GM12878 (cell line): ENCODE measurements around the gene DDR1. TPM values are rescaled to one million over a fixed set of nuclear protein-coding genes. Genes with fewer than 3 reads are reported as not detected.

Experiments
- ATAC-seq: fragments of 200-7000 bp; cut with Tn5 transposase; 3 replicates; pipeline ENCODE4 v1.9.1; 2020; ENCODE audit warnings: mild to moderate bottlenecking, moderate library complexity
- BruUV-seq: library from RNA; stranded (reverse); fragments of 400-500 nt; replicated peaks from 2 replicates; lab custom pipeline; 2021; lab: Mats Ljungman, UMichigan
- CTCF ChIA-PET: fragments of 300-600 bp; sonication (Branson Sonifier 250); formaldehyde crosslinking; extraction: SDS; loops from one replicate; lab custom pipeline; 2021; ENCODE audit warnings: inconsistent platforms; lab: Yijun Ruan, JAX
- POLR2A ChIA-PET: fragments of 350-600 bp; formaldehyde crosslinking; extraction: SDS; loops from one replicate; lab custom pipeline; 2021; ENCODE audit warnings: inconsistent platforms; lab: Charles Lee
- RAD21 ChIA-PET: fragments of 300-600 bp; sonication (Branson Sonifier 250); formaldehyde crosslinking; loops from one replicate; lab custom pipeline; 2023; ENCODE audit warnings: antibody characterized with exemption; ENCODE audit not compliant: unreplicated experiment; lab: Charles Lee
- SMC1A ChIA-PET: fragments of 300-600 bp; sonication (Branson Sonifier 250); formaldehyde crosslinking; loops from one replicate; lab custom pipeline; 2023; ENCODE audit not compliant: unreplicated experiment, uncharacterized antibody; lab: Charles Lee
- DNase-seq: peaks from one replicate; pipeline ENCODE4 v3.0.0-alpha.2; 2011; ENCODE audit warnings: low read depth, low spot score
- FAIRE-seq: peaks from 3 replicates; lab custom pipeline; 2011; peaks lifted over from hg19 to GRCh38; lab: Jason Lieb, UNC
- H2AFZ ChIP-seq: 2 replicates; pipeline ENCODE4 v1.6.0; 2011; ENCODE audit warnings: low read depth, low read length, control low read depth; ENCODE audit not compliant: control insufficient read depth
- H3K27ac ChIP-seq: 2 replicates; pipeline ENCODE4 v1.5.1; 2011; ENCODE audit warnings: control low read depth; ENCODE audit not compliant: control insufficient read depth, insufficient read depth
- H3K27me3 ChIP-seq, 2 experiments: replicated peaks in 1 of 2; 2 replicates each; pipeline versions ENCODE4 v1.6.0 to v1.6.1; 2011; ENCODE audit warnings: low read length in 1 of 2; ENCODE audit not compliant: control insufficient read depth in 2 of 2, insufficient read depth in 2 of 2
- H3K36me3 ChIP-seq, 2 experiments: 2 replicates each; pipeline ENCODE4 v1.5.1; 2011; ENCODE audit warnings: low read length in 1 of 2; ENCODE audit not compliant: control insufficient read depth in 2 of 2, insufficient read depth in 2 of 2
- H3K4me1 ChIP-seq: 2 replicates; pipeline ENCODE4 v1.6.1; 2011; ENCODE audit warnings: mild to moderate bottlenecking, low read length, moderate library complexity, mixed read lengths; ENCODE audit not compliant: control insufficient read depth, insufficient read depth
- H3K4me2 ChIP-seq: 2 replicates; pipeline ENCODE4 v1.6.0; 2011; ENCODE audit warnings: control low read depth; ENCODE audit not compliant: control insufficient read depth, insufficient read depth
- H3K4me3 ChIP-seq: fragments of 200-600 bp; sonication (generic); 2 replicates; pipeline ENCODE4 v1.5.1; 2016
- H3K79me2 ChIP-seq: 2 replicates; pipeline ENCODE4 v1.6.0; 2011; ENCODE audit warnings: low read length; ENCODE audit not compliant: control insufficient read depth, insufficient read depth
- H3K9ac ChIP-seq: 2 replicates; pipeline ENCODE4 v1.8.0; 2011; ENCODE audit warnings: low read length, control low read depth, mixed read lengths; ENCODE audit not compliant: control insufficient read depth, insufficient read depth
- H3K9me3 ChIP-seq: replicated peaks from 3 replicates; pipeline ENCODE4 v1.5.1; 2011; ENCODE audit warnings: mild to moderate bottlenecking, low read length; ENCODE audit not compliant: control insufficient read depth, insufficient read depth
- H4K20me1 ChIP-seq: 2 replicates; pipeline ENCODE4 v1.6.0; 2011; ENCODE audit not compliant: control insufficient read depth, insufficient read depth
- E4F1 ChIP-seq: fragments of 450-650 bp; IDR thresholded peaks from 2 replicates; pipeline ENCODE4 v1.6.1; 2018; ENCODE audit warnings: borderline replicate concordance, mild to moderate bottlenecking; ENCODE audit not compliant: partially characterized antibody
- IKZF1 ChIP-seq: fragments of 450-650 bp; conservative IDR thresholded peaks from 2 replicates; pipeline ENCODE4 v1.6.1; 2017; ENCODE audit warnings: antibody characterized with exemption, mild to moderate bottlenecking
- JUND ChIP-seq: IDR thresholded peaks from 2 replicates; pipeline ENCODE4 v1.6.1; 2012; ENCODE audit warnings: low read depth, mild to moderate bottlenecking, low read length, improper control_type of control experiment, moderate library complexity
- MEF2A ChIP-seq: IDR thresholded peaks from 2 replicates; pipeline ENCODE4 v1.6.1; 2011; ENCODE audit warnings: low read depth, mild to moderate bottlenecking, low read length, moderate library complexity; ENCODE audit not compliant: insufficient read depth
- MTA2 ChIP-seq: fragments of 450-650 bp; IDR thresholded peaks from 2 replicates; pipeline ENCODE4 v1.6.1; 2016; ENCODE audit warnings: low read depth, mild to moderate bottlenecking, moderate library complexity
- NR2F1 ChIP-seq: fragments of 450-650 bp; conservative IDR thresholded peaks from 2 replicates; pipeline ENCODE4 v1.6.1; 2017; ENCODE audit warnings: mild to moderate bottlenecking
- POLR2AphosphoS2 ChIP-seq: IDR thresholded peaks from 2 replicates; pipeline ENCODE4 v1.6.1; 2011; ENCODE audit warnings: low read depth, mild to moderate bottlenecking, low read length, improper control_type of control experiment, moderate library complexity
- POLR2AphosphoS5 ChIP-seq: IDR thresholded peaks from 2 replicates; pipeline ENCODE4 v1.6.1; 2011; ENCODE audit warnings: mild to moderate bottlenecking, low read length, inconsistent platforms
- RUNX3 ChIP-seq: IDR thresholded peaks from 2 replicates; pipeline ENCODE4 v1.6.1; 2012; ENCODE audit warnings: low read length, inconsistent platforms
- SMAD1 ChIP-seq: fragments of 450-650 bp; IDR thresholded peaks from 2 replicates; pipeline ENCODE4 v1.6.1; 2018; ENCODE audit warnings: mild to moderate bottlenecking, low read depth; ENCODE audit not compliant: partially characterized antibody
- SREBF1 ChIP-seq: IDR thresholded peaks from 2 replicates; pipeline ENCODE4 v1.6.1; 2012; ENCODE audit warnings: mild to moderate bottlenecking, low read length
- TCF3 ChIP-seq: IDR thresholded peaks from 2 replicates; pipeline ENCODE4 v1.6.1; 2012; ENCODE audit warnings: low read depth, mild to moderate bottlenecking, low read length, borderline replicate concordance; ENCODE audit not compliant: insufficient read depth
- YBX1 ChIP-seq: fragments of 450-650 bp; IDR thresholded peaks from 2 replicates; pipeline ENCODE4 v1.6.1; 2016; ENCODE audit warnings: antibody characterized with exemption
- ZNF384 ChIP-seq: IDR thresholded peaks from 2 replicates; pipeline ENCODE4 v1.6.1; 2012; ENCODE audit warnings: low read depth, mild to moderate bottlenecking, low read length, improper control_type of control experiment, borderline replicate concordance
- WGBS: methylation state at CpG from one replicate; pipeline ENCODE4 v1.1.6; 2016; ENCODE audit warnings: low lambda C conversion rate; ENCODE audit not compliant: insufficient replicate concordance, insufficient coverage; ENCODE audit errors: missing lambda C conversion rate; 5-methylcytosine and 5-hydroxymethylcytosine counted together
- in situ Hi-C: fragments of 300-500 bp; cut with MboI; formaldehyde crosslinking; loops from 9 replicates; pipeline ENCODE4 v1.14.3; 2018; ENCODE audit warnings: mixed read lengths
- intact Hi-C: fragments of 100-400 bp; cut with micrococcal nuclease; formaldehyde crosslinking; loops from one replicate; pipeline ENCODE4 v1.14.2; 2022; ENCODE audit not compliant: unreplicated experiment
- polyA plus RNA-seq, 11 experiments: library from polyadenylated mRNA; depleted of rRNA in 4 of 11; unstranded in 6 of 11; stranded (reverse) in 5 of 11; fragments of >200 nt; fragmentation: Nextera tagmentation in 4 of 11; fragmentation: Illumina TruSeq in 1 of 11; extraction: Ambion mirVana in 4 of 11; extraction: Trizol in 1 of 11; gene quantifications; 1 replicate in 1 of 11; 2 replicates in 10 of 11; pipeline versions ENCODE4 v1.2.1 to v1.2.3, GENCODE V29; 2011 to 2016; ENCODE audit warnings: inconsistent platforms in 2 of 11, missing spikeins in 2 of 11, low read depth in 1 of 11
- total RNA-seq, 4 experiments: library from RNA; depleted of rRNA in 3 of 4; stranded (reverse); fragments of >200 nt in 3 of 4; fragmentation: Illumina TruSeq in 1 of 4; extraction: Trizol in 1 of 4; gene quantifications; 2 replicates each; pipeline versions ENCODE4 v1.2.1 to v1.2.3, GENCODE V29; 2013 to 2021
- TF ChIP-seq, protein P1 (sequence below): fragments of 450-650 bp; conservative IDR thresholded peaks from 2 replicates; pipeline ENCODE4 v1.6.1; 2017; ENCODE audit warnings: mild to moderate bottlenecking, moderate library complexity
- TF ChIP-seq, protein P2 (sequence below): fragments of 450-650 bp; IDR thresholded peaks from 2 replicates; pipeline ENCODE4 v1.6.1; 2017; ENCODE audit warnings: mild to moderate bottlenecking

Gene DDR1
- total and polyA plus RNA-seq, 10 of the 15 experiments (the other 5 are each of a cell fraction or from before 2014, with no cell fraction given): 1.1 to 39.0 (median 11.9) TPM

- TF ChIP-seq, protein P1, sequence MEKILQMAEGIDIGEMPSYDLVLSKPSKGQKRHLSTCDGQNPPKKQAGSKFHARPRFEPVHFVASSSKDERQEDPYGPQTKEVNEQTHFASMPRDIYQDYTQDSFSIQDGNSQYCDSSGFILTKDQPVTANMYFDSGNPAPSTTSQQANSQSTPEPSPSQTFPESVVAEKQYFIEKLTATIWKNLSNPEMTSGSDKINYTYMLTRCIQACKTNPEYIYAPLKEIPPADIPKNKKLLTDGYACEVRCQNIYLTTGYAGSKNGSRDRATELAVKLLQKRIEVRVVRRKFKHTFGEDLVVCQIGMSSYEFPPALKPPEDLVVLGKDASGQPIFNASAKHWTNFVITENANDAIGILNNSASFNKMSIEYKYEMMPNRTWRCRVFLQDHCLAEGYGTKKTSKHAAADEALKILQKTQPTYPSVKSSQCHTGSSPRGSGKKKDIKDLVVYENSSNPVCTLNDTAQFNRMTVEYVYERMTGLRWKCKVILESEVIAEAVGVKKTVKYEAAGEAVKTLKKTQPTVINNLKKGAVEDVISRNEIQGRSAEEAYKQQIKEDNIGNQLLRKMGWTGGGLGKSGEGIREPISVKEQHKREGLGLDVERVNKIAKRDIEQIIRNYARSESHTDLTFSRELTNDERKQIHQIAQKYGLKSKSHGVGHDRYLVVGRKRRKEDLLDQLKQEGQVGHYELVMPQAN: no peak
- no peak for TF ChIP-seq TCF3
Observed at GRCh38 chr6:30917487-30917886, 33.2 kb downstream of the DDR1 start (continued).

DNA sequence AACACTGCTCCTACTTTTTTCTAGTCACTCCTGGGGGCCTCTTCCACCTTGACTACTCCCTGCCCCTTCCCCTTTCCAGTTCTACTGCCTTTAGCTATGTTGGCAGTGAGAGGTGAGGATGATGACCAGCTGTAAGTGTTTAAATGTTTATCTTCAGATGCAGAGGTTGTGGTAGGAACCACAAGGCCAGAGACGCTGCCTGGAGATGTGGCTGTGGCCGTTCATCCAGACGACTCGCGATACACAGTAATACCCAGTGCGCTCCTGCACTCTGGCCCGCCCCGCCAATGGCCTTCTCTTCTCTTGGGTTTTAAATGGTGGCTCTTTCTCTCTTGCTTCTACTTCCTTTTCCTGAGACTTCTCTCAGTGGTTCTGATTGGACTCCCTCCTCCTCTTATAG is 34.4 kb downstream of the DDR1 start:
- RAD21 ChIA-PET: no interaction called here
- H3K36me3 ChIP-seq: peaks cover 15 to 21% of the 10 kb centered on the region in 2 experiments; a peak in 3 of 4 replicates
- DNase-seq (no peak), FAIRE-seq (no peak), ATAC-seq (no peak)
- CTCF ChIA-PET: interaction anchor here (0.6 to 9.3 kb wide), 7 partner anchors 37 to 377 kb away, joined by 3 to 119 read pairs (median 5); no protein-coding TSS in a partner anchor
- SMC1A ChIA-PET: interaction anchor here (1.0 to 7.9 kb wide), 5 partner anchors 88 to 169 kb away, joined by 3 to 141 read pairs (median 4); no protein-coding TSS in a partner anchor
- H3K4me2 ChIP-seq: no peak overlapping the region
- no TSS peak for BruUV-seq
- 99% methylated on average over 8 of the region's 8 CpGs for WGBS
- H3K4me3 ChIP-seq: no peak overlapping the region
- peaks cover 9% of the 10 kb centered on the region for H3K79me2 ChIP-seq
- no peak overlapping the region for H3K9ac ChIP-seq
- H2AFZ ChIP-seq: no peak overlapping the region
- no peaks in the 10 kb centered on the region for H4K20me1 ChIP-seq
- no peaks in the 10 kb centered on the region for H3K9me3 ChIP-seq
- H3K4me1 ChIP-seq: peaks cover 3% of the 10 kb centered on the region; the same call in 1 of the 2 replicates
- no peak overlapping the region for H3K27ac ChIP-seq
- in situ Hi-C loops (loop anchor here (5.0 kb wide), 1 partner anchor 159 kb away; no protein-coding TSS in a partner anchor), intact Hi-C loops (loop anchor here (5.0 kb wide), 1 partner anchor 164 kb away; no protein-coding TSS in a partner anchor)
- POLR2A ChIA-PET: no interaction called here
- H3K27me3 ChIP-seq: no peaks in the 10 kb centered on the region
- TF ChIP-seq YBX1 (no peak), ZNF384 (no peak), POLR2AphosphoS2 (no peak), MEF2A (no peak), E4F1 (no peak), POLR2AphosphoS5 (no peak), MTA2 (no peak), JUND (no peak), SREBF1 (no peak), RUNX3 (no peak), IKZF1 (no peak), SMAD1 (no peak), NR2F1 (no peak)
- TF ChIP-seq, protein P2, sequence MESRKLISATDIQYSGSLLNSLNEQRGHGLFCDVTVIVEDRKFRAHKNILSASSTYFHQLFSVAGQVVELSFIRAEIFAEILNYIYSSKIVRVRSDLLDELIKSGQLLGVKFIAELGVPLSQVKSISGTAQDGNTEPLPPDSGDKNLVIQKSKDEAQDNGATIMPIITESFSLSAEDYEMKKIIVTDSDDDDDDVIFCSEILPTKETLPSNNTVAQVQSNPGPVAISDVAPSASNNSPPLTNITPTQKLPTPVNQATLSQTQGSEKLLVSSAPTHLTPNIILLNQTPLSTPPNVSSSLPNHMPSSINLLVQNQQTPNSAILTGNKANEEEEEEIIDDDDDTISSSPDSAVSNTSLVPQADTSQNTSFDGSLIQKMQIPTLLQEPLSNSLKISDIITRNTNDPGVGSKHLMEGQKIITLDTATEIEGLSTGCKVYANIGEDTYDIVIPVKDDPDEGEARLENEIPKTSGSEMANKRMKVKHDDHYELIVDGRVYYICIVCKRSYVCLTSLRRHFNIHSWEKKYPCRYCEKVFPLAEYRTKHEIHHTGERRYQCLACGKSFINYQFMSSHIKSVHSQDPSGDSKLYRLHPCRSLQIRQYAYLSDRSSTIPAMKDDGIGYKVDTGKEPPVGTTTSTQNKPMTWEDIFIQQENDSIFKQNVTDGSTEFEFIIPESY: no peak
